Stimulated activated CD8-positive, alpha-beta memory T cell treated with anti-CD3 and anti-CD28 coated beads, Interleukin-15, amount 100 ng/mL, for 48 hours (primary cell): Measurements from ENCODE around the gene MYBPH.

ENCODE experiments used
- DNase-seq, 2 donors: peaks; one replicate each; pipeline ENCODE4 v3.0.0-alpha.2; 2020; ENCODE audit warnings: low read depth in 2 of 2

MYBPH gene

DNA sequence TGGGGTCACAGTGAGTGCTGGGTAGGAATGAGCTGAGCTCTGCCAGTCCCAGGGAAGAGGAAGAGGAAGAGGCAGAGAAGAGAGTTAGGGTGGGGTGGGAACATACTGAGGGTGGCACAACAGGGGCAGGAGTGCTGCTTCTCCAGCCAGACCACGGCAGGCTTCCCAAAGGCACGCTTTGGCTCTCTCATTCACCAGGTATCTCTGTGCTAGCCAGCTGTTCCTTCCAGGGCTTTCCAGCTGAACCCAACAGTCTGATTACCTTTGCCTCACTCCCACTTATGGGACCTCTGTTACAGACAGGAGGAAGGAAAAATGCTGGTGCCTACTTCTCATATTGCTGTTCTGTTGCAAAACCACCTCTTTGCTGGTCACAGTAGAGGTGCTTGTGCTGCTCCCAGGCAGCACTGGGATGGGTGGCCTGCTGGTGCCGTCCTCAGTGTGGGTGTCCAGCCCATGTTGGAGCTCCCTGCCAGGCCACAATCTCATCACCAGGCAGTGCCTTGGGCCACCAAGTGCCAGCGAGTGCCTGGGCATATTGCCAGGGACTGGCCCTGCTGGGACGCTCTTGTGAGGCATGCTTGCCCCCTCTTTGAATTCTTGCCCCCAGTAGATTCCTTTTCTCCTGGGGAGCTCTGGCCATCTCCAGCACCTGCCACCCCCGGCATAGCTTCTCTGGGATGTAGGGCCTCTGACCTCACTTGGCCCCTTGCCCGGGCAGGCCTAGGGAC lies 46.0 kb downstream of the MYBPH start:
- DNase-seq, result no peak

DNA sequence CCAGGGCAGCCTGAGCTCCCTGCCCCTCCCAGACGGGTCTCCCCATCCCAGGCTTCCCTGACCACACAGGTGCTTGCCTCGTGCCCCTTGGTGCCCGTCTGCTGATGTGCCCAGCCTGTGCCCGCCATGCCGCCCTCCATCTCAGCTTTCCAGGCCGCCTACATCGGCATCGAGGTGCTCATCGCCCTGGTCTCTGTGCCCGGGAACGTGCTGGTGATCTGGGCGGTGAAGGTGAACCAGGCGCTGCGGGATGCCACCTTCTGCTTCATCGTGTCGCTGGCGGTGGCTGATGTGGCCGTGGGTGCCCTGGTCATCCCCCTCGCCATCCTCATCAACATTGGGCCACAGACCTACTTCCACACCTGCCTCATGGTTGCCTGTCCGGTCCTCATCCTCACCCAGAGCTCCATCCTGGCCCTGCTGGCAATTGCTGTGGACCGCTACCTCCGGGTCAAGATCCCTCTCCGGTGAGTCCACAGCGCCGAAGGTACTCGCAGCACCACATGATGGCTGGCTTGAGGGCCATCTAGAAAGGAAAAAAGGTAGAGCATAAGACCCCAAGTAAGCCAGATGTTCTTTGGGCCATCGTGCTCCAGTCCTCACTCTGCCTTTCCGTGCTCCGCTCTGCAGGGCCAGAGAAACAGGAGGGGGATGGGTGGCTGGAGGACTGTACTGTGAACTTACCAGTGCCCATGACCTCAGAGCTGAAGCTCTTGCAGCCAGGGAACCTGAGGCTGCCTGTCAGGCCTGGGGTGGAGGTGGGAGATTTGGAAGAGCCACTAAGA lies 46.7 kb downstream of the MYBPH start:
- no peak for DNase-seq

DNA sequence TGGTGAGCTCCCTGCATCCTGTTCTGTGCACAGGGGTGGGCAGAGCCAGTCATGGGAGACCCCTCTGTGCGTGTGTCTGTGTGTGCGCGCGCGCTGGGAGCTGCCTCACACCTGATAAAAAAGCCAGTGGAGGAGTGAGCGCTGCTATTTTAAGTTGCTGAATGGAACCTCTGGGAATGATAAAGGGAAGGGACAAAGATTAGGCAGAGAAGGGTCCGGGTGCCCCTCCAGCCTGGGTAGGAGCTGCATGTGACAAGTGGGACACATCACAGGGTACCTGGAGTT lies 47.3 kb downstream of the MYBPH start:
- no peak for DNase-seq

DNA sequence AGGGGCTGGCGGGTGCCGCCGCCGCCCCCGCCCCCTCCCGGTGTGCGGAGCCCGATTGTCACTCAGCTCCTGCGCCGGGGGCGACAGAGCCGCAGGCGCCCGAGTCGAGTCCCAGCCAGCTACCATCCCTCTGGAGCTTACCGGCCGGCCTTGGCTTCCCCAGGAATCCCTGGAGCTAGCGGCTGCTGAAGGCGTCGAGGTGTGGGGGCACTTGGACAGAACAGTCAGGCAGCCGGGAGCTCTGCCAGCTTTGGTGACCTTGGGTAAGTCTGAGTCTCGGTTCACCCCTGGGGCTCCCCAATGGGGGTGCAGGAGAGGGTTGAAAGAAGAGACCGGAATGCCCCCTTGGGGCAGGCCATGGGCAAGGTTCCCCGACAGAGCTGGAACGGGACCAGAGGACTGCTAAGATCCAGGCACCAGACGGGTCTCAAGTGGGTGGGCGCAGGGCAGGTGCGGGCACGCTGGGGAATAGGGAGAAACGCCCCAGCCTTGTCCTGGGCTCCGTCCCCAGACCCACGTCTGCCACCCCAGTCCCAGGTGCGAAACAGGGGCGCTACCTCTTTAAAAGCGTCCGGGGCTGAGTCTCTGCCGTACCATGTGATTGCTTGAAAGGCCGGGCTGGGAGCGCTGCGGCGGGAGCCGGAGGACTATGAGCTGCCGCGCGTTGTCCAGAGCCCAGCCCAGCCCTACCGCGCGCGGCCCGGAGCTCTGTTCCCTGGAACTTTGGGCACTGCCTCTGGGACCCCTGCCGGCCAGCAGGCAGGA lies 47.8 kb downstream of the MYBPH start, which contains the start of gene ADORA1:
Gene ADORA1, plus strand, starts transcription at position 61 of the 765 bp plus-strand sequence. CDS start 1,116 bp downstream, outside the sequence.
- no peak for DNase-seq

DNA sequence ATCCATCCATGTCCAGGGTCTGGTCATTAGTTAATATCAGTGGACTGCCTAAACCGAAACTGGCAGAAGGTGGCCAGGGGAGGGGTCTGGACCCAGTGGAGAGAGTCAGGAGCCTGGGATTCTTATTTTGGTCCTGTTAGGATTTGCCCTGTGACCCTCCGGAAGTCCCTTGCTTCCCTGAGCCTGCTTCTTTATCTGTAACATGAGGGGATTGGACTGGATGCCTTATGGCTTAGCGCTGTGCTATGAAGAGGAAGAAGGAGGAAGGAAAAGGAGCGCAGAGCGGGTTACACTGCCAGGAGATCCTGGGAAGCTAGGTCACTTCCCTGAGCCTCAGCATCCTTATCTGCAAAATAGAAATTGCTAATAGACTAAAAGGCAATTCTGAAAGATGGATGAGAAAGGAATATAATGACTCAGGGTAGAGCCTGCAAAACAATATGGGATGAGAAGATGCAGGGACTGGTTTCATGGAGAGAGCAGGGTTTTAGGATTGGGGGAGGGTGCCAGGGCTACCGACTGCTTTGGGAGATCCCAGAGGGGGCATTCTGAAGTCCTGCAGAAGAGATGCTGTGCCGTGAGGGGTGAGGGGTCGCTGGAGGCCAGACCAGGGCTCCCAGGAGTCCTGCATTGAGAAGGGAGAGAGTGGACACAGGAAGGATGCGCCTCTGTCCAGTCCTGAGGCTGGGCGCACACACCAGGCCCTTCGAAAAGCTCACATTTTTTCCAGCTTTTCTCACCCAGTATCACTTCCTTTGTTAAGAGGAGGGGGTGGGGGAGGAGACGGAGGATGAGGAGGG lies 48.6 kb downstream of the MYBPH start:
- DNase-seq, result no peak

DNA sequence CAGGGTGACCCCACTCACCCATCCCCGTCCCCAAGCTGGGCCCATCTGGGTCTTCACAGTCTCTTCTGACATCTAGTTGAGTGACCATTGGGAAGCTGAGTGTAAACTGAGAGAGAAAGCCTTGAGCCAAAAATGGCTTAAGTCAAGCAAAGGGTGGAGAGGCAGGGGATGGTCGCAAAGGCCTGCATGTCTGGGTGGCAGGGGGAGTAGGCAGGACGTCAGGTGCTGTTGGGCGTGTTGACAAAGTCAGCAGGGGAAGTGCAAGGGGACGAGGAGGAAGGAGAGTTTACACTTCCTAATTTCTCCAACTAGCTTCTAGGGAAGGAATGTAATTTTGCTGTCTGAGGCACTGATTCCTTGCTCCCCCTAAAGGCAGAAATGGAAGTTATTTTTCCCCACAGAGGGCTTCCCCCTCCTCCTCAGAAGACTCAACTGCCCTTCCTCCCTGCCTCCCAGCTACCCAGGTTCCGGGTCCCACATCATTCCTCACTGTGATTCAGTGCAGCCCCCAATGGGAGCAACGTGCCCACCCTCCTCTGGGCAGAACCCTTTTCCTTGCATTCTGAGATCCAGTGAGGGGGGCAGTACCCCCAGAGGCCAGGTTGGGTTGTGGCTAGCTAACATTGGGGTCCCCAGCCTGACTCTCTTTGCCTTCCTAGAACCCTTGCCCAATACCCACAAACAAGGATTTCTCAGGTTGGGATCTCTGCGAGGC lies 49.3 kb downstream of the MYBPH start:
- DNase-seq, result no peak

DNA sequence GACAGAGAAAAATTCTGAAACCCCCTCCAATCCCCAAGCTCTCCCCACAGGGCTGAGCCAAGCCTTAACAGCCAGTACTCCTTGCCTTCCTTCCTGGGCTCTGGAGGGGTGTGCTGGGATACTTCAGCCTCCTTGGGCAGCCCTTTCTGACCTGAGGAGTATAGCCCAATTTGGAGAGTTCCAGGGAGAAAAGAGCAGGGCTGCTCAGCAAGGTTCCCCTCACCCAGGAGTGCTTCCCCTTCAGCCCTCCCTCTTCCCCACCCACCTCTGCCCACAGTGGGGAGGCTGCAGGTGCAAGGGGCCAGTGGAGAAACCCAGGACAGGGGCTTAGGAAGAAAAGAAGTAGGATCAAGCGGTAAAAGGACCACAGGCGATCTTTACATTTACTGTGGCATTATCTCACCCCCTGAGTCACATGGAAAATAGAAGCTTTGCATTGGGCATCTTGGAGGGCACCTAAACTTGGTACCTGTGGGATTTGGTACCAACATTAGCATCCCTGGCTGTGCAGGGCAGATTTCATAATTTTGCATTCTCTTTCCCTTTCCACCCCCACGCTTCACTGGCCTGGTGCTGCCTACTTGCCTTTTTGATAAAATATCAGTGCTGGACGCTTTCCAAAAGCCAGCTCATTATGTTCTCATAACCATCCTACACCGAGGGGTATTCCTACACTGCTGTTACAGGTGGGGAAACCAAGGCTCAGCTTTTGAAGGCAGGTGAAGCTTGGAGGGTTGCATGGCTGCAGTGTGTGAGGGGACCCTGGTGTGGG lies 50.9 kb downstream of the MYBPH start:
- DNase-seq, result no peak

DNA sequence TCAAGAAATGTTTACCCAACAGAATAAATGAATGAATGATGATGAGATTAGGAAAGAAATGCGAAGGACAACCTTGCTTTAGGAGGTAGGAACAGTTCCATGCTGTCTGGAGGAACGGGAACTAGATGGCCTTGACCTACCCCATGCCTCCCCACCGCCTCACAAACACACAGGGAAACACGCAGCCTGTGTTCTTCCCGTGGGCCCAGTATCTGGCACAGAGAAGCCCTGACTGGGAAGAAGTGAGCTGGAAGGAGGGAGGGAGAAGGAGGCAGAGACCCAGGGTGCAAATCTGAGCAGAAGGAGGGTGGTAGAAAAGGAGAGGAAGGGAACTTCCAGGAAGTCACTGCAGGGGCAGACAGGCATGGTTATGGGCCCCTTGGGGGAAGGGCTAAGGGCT lies 51.6 kb downstream of the MYBPH start:
- no peak for DNase-seq

DNA sequence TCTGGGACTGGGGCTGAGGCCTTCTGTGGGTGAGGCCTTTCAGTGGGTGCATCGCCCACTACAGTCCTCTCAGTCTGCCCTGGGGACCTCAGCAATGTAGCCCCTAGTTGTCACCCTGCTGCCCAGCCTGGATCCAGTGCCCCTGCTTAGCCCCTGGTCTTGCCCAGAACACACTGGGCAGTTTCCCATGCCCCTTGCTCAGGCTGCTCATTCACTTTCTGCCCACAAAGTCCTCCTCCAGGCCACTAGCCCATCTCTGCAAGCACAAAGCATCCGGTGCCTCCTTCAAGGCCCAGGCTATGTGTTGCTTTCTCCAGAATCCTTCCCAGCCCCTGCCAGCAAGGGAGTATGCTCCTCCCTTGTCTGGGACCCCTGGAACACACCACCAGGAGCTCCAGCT lies 53.5 kb downstream of the MYBPH start:
- no peak for DNase-seq

DNA sequence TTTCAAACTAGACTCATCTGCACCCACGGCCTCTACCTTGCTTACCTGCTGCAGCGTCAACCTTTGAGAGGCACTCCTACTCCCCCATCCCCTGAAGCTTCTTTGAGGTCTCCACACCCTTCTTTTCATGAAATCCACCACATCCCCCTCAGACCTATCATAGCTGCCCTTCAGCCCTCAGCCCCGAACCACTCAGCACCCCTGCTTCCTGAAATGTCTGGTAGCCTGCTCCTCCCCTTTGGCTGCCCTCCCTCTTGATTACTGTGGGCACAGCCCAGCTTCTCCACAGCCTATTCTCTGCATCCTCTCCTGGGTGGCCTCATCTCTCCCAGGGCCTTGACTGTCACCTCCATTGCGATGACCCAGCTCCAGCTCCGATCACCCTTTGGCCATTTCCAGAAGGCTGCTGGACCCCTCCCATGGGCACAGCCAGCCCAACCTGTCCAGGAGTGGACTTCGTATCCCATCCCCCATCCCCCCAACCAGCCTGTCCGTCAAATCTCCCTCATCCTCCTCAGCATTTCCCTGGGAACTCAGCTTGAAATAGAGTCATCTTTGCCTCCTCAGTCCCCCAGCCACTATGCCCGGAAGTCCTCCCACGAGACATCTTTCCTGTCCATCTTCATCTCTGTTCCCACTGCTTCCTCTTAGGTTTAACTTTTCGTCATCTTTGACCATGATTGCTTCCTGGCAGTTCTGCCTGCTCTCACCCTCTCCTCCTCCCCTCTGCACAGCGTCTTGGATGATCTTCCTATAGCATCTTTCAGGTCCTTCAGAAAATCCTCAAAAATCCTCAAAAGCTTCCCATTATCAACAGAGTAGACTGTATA lies 54.2 kb downstream of the MYBPH start:
- no peak for DNase-seq

DNA sequence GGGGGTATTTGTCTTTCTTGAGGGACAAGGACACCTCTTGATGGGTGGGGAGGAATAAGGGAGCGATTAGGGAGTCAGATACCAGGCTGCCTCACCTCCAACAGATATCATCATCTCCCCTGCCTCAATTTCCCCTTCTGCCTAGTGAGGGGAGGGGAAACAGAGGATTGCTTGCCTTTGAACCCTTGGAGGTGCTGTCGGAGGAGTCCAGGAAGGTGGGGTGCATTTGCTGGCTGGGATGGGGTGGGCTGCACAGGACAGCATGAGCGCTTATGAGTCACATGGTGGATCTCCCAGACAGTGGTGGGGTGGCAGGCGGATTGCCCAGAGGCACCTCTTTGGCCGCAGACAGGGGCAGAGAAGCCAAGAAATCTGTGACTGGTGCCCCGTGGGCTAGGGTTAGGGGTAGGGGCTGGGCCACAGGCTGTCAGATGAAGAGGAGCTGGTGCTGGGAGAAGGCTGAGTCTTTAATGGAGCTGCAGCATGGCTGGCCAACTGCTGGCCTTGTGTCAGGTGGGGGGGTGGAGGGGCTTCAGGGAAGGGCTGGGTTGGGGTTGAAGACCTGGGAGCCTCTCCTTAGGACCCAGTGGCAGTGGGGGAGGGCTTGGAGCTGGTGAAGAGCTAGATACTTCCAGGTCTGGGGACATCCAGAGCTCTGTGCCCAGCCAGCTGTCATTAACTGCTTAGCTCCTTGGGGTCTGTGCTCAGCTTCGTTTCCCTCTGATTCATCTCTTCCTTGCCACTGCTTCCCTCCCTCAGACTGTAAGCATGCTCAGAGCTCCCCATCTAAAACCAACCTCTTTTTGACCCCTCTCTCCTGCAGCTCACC lies 55.1 kb downstream of the MYBPH start:
- no peak for DNase-seq
